ENCODE data around the gene SYT2.

The SYT2 gene

GRCh38 chr1:202603435-202603834, 106.8 kb downstream of the SYT2 start (continued):
- TF ChIP-seq TSHZ2 (CRISPR knock-in tag; IDR thresholded peaks at IDR 0.05) (no peak), TOX (CRISPR knock-in tag; IDR thresholded peaks at IDR 0.05; ENCODE audit: borderline replicate concordance) (no peak), PPARA (CRISPR knock-in tag; IDR thresholded peaks at IDR 0.05; ENCODE audit: borderline replicate concordance) (no peak), ZNF565 (CRISPR knock-in tag; conservative IDR thresholded peaks at IDR 0.05; ENCODE audit: low read depth) (no peak)

GRCh38 chr1:202600432-202601041, 109.7 kb downstream of the SYT2 start:
- peak; percentile 43 for ATAC-seq
- TF ChIP-seq SNAI2 (CRISPR knock-in tag; IDR thresholded peaks at IDR 0.05): no peak
- TF ChIP-seq ZNF70 (CRISPR knock-in tag; IDR thresholded peaks at IDR 0.05): no peak
- TF ChIP-seq PATZ1 (CRISPR knock-in tag; IDR thresholded peaks at IDR 0.05; ENCODE audit: borderline replicate concordance): no peak
- TF ChIP-seq ARNTL (CRISPR knock-in tag; IDR thresholded peaks at IDR 0.05; ENCODE audit: borderline replicate concordance, low read depth): no peak
- no peak for TF ChIP-seq TCF4 (CRISPR knock-in tag; IDR thresholded peaks at IDR 0.05; ENCODE audit: borderline replicate concordance)
- no peak for TF ChIP-seq ZNF565 (CRISPR knock-in tag; conservative IDR thresholded peaks at IDR 0.05; ENCODE audit: low read depth)
- no peak for TF ChIP-seq PPARA (CRISPR knock-in tag; IDR thresholded peaks at IDR 0.05; ENCODE audit: borderline replicate concordance)
- TF ChIP-seq ISL1 (CRISPR knock-in tag; IDR thresholded peaks at IDR 0.05): no peak
- no peak for TF ChIP-seq CSDC2 (CRISPR knock-in tag; IDR thresholded peaks at IDR 0.05)
- no peak for TF ChIP-seq RARB (CRISPR knock-in tag; IDR thresholded peaks at IDR 0.05)
- TF ChIP-seq TOX (CRISPR knock-in tag; IDR thresholded peaks at IDR 0.05; ENCODE audit: borderline replicate concordance): no peak
- TF ChIP-seq ZC3H10 (CRISPR knock-in tag; IDR thresholded peaks at IDR 0.05): no peak

GRCh38 chr1:202599669-202600431, 110.4 kb downstream of the SYT2 start:
- peak; percentile 99 for ATAC-seq
- TF ChIP-seq ZNF70 (CRISPR knock-in tag; IDR thresholded peaks at IDR 0.05) (no peak), ZFP3 (CRISPR knock-in tag; IDR thresholded peaks at IDR 0.05) (0 out of 2 replicates have a peak, but pooled peaks have one; percentile 31), POU6F1 (CRISPR knock-in tag; IDR thresholded peaks at IDR 0.05; ENCODE audit: borderline replicate concordance, low read depth) (no peak), BACH2 (CRISPR knock-in tag; IDR thresholded peaks at IDR 0.05; ENCODE audit: borderline replicate concordance) (no peak), TOX (CRISPR knock-in tag; IDR thresholded peaks at IDR 0.05; ENCODE audit: borderline replicate concordance) (no peak; the same call in 1 of the 2 replicates)

- TF ChIP-seq BACH2 (CRISPR knock-in tag; IDR thresholded peaks at IDR 0.05; ENCODE audit: borderline replicate concordance) (no peak), ESRRG (CRISPR knock-in tag; IDR thresholded peaks at IDR 0.05) (no peak)
- ATAC-seq: no peak
Measured at GRCh38 chr1:202597090-202597761, 113.0 kb downstream of the SYT2 start.

GRCh38 chr1:202596638-202597037, 113.6 kb downstream of the SYT2 start:
- no peak for TF ChIP-seq ISL1 (CRISPR knock-in tag; IDR thresholded peaks at IDR 0.05)
- TF ChIP-seq RARB (CRISPR knock-in tag; IDR thresholded peaks at IDR 0.05): no peak
- no peak for TF ChIP-seq OSR1 (CRISPR knock-in tag; IDR thresholded peaks at IDR 0.05)
- no peak for TF ChIP-seq ZNF565 (CRISPR knock-in tag; conservative IDR thresholded peaks at IDR 0.05; ENCODE audit: low read depth)
- no peak for TF ChIP-seq ZNF8 (CRISPR knock-in tag; IDR thresholded peaks at IDR 0.05)
- TF ChIP-seq ZNF70 (CRISPR knock-in tag; IDR thresholded peaks at IDR 0.05): no peak
- TF ChIP-seq ZFP30 (CRISPR knock-in tag; IDR thresholded peaks at IDR 0.05): no peak
- TF ChIP-seq BACH2 (CRISPR knock-in tag; IDR thresholded peaks at IDR 0.05; ENCODE audit: borderline replicate concordance): no peak
- TF ChIP-seq ZFP3 (CRISPR knock-in tag; IDR thresholded peaks at IDR 0.05): no peak
- no peak for TF ChIP-seq PATZ1 (CRISPR knock-in tag; IDR thresholded peaks at IDR 0.05; ENCODE audit: borderline replicate concordance)
- TF ChIP-seq TOX (CRISPR knock-in tag; IDR thresholded peaks at IDR 0.05; ENCODE audit: borderline replicate concordance): no peak
- no peak for TF ChIP-seq CSRNP3 (CRISPR knock-in tag; IDR thresholded peaks at IDR 0.05)
- no peak for TF ChIP-seq SNAI2 (CRISPR knock-in tag; IDR thresholded peaks at IDR 0.05)
- no peak for TF ChIP-seq GLIS3 (CRISPR knock-in tag; IDR thresholded peaks at IDR 0.05)
- no peak for TF ChIP-seq ESRRG (CRISPR knock-in tag; IDR thresholded peaks at IDR 0.05)
- ATAC-seq: no peak

Measured in SK-N-SH treated with all-trans-retinoic acid at 6 μM for 48 hours (cell line).